GM21367 (cell line): ENCODE measurements around the gene AS3MT.
"Not testable (repeated sequence)": the region's sequence is repeated elsewhere in the genome, so short reads cannot be mapped to it uniquely, and the experiment has no call there.

Experiments
- ATAC-seq: cut with Tn5 transposase; IDR thresholded peaks from one replicate; pipeline ENCODE4 v1.9.1; 2021; ENCODE audit not compliant: unreplicated experiment

AS3MT gene

GRCh38 chr10:102918817-102919245 is 49.6 kb downstream of the AS3MT start:
- no peak for ATAC-seq

GRCh38 chr10:102919246-102919959 is 50.1 kb downstream of the AS3MT start:
- no peak for ATAC-seq

- no peak for ATAC-seq
Measured at GRCh38 chr10:102919992-102920739, 50.9 kb downstream of the AS3MT start.

- no peak for ATAC-seq
Measured at GRCh38 chr10:102923601-102924000, 54.3 kb downstream of the AS3MT start.

- no peak for ATAC-seq
Measured at GRCh38 chr10:102926842-102927241, 57.6 kb downstream of the AS3MT start.

GRCh38 chr10:102927311-102928010 is 58.2 kb downstream of the AS3MT start:
- no peak for ATAC-seq

GRCh38 chr10:102928442-102928841 is 59.2 kb downstream of the AS3MT start:
- not testable (repeated sequence) for ATAC-seq

- ATAC-seq, result no peak
Measured at GRCh38 chr10:102930720-102931119, 61.5 kb downstream of the AS3MT start.

- no peak for ATAC-seq
Measured at GRCh38 chr10:102931643-102932042, 62.4 kb downstream of the AS3MT start.

- ATAC-seq, result no peak
Measured at GRCh38 chr10:102935505-102935904, 66.2 kb downstream of the AS3MT start.

- no peak for ATAC-seq
Measured at GRCh38 chr10:102935939-102936605, 66.8 kb downstream of the AS3MT start.

- ATAC-seq, result no peak
Measured at GRCh38 chr10:102941401-102941800, 72.1 kb downstream of the AS3MT start.

- ATAC-seq, result no peak
Measured at GRCh38 chr10:102945449-102945848, 76.2 kb downstream of the AS3MT start.

GRCh38 chr10:102945962-102946361 is 76.7 kb downstream of the AS3MT start:
- no peak for ATAC-seq

- ATAC-seq, result no peak
Measured at GRCh38 chr10:102946992-102947391, 77.7 kb downstream of the AS3MT start.

- no peak for ATAC-seq
Measured at GRCh38 chr10:102948176-102948575, 78.9 kb downstream of the AS3MT start.

- no peak for ATAC-seq
Measured at GRCh38 chr10:102948786-102949185, 79.5 kb downstream of the AS3MT start.

GRCh38 chr10:102949916-102950315 is 80.6 kb downstream of the AS3MT start:
- ATAC-seq, result no peak

- ATAC-seq, result no peak
Measured at GRCh38 chr10:102951316-102951715, 82.0 kb downstream of the AS3MT start.
